ENCODE results near the gene TIGD4. TPM values are rescaled to one million over a fixed set of nuclear protein-coding genes. Genes with fewer than 3 reads are reported as not detected.

TIGD4 gene
- total and polyA plus RNA-seq, 2 donors from 2014 or later: 0.75 to 1.1 TPM

DNA sequence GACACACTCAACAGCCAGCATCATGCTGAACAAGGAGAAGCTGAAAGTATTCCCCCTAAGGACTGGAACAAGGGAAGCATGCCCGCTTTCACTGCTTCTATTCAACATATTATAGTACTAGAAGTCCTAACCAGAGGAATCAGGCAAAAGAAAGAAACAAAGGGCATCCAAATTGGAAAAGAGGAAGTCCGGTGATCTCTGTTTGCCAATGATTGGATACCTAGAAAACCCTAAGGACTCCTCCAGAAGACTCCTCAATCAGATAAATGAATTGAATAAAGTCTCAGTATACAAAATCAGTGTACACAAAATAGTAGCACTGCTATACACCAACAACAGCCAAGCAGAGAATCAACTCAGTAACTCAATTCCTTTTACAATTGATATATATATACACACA lies 45.0 kb upstream of the TIGD4 start:
- FAIRE-seq (no peak), DNase-seq (no peak)
- Histone ChIP-seq H3K27ac (ENCODE audit: low read depth in 2 of 2, low read length in 2 of 2) (no peak overlapping the region), H3K4me1 (ENCODE audit: control insufficient read depth in 2 of 3, insufficient read depth in 2 of 3, low read depth in 1 of 3, low read length in 3 of 3) (no peaks in the 10 kb centered on the region), H3K36me3 (ENCODE audit: control insufficient read depth in 2 of 3, insufficient read depth in 3 of 3, low read length in 3 of 3) (no peaks in the 10 kb centered on the region), H3K4me3 (ENCODE audit: low read length in 3 of 3) (no peak overlapping the region), H3K9ac (ENCODE audit: low read length in 3 of 3) (no peak overlapping the region), H3K9me3 (ENCODE audit: control insufficient read depth in 2 of 3, insufficient read depth in 1 of 3, low read length in 3 of 3) (no peaks in the 10 kb centered on the region), H3K27me3 (ENCODE audit: control insufficient read depth, insufficient read depth, low read length) (no peaks in the 10 kb centered on the region)
- TF ChIP-seq, protein P1, sequence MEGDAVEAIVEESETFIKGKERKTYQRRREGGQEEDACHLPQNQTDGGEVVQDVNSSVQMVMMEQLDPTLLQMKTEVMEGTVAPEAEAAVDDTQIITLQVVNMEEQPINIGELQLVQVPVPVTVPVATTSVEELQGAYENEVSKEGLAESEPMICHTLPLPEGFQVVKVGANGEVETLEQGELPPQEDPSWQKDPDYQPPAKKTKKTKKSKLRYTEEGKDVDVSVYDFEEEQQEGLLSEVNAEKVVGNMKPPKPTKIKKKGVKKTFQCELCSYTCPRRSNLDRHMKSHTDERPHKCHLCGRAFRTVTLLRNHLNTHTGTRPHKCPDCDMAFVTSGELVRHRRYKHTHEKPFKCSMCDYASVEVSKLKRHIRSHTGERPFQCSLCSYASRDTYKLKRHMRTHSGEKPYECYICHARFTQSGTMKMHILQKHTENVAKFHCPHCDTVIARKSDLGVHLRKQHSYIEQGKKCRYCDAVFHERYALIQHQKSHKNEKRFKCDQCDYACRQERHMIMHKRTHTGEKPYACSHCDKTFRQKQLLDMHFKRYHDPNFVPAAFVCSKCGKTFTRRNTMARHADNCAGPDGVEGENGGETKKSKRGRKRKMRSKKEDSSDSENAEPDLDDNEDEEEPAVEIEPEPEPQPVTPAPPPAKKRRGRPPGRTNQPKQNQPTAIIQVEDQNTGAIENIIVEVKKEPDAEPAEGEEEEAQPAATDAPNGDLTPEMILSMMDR (IDR thresholded peaks at IDR 0.05; ENCODE audit: borderline replicate concordance, extremely low read depth, insufficient read depth): no peak
- intact Hi-C loops (cut with DNase I): no loop called here

- Histone ChIP-seq H3K9me3 (ENCODE audit: control insufficient read depth in 2 of 3, insufficient read depth in 1 of 3, low read length in 3 of 3) (peaks cover 0 to 1% (median 0%) of the 10 kb centered on the region in 3 donors), H3K27me3 (ENCODE audit: control insufficient read depth, insufficient read depth, low read length) (no peaks in the 10 kb centered on the region), H3K4me3 (ENCODE audit: low read length in 3 of 3) (no peak overlapping the region), H3K4me1 (ENCODE audit: control insufficient read depth in 2 of 3, insufficient read depth in 2 of 3, low read depth in 1 of 3, low read length in 3 of 3) (no peaks in the 10 kb centered on the region), H3K9ac (ENCODE audit: low read length in 3 of 3) (no peak overlapping the region), H3K36me3 (ENCODE audit: control insufficient read depth in 2 of 3, insufficient read depth in 3 of 3, low read length in 3 of 3) (no peaks in the 10 kb centered on the region), H3K27ac (ENCODE audit: low read depth in 2 of 2, low read length in 2 of 2) (no peak overlapping the region)
- intact Hi-C loops (cut with DNase I): no loop called here
- FAIRE-seq: no peak
- TF ChIP-seq, protein P1 (IDR thresholded peaks at IDR 0.05; ENCODE audit: borderline replicate concordance, extremely low read depth, insufficient read depth): no peak
- DNase-seq: no peak
Measured at GRCh38 chr4:152822323-152822722, 42.8 kb upstream of the TIGD4 start.

- DNase-seq: no peak
- H3K9me3 ChIP-seq (ENCODE audit: control insufficient read depth in 2 of 3, insufficient read depth in 1 of 3, low read length in 3 of 3): peaks cover 0 to 7% (median 0%) of the 10 kb centered on the region in 3 donors
- FAIRE-seq: no peak
- no peak overlapping the region for H3K4me3 ChIP-seq (ENCODE audit: low read length in 3 of 3)
- H3K36me3 ChIP-seq (ENCODE audit: control insufficient read depth in 2 of 3, insufficient read depth in 3 of 3, low read length in 3 of 3): no peaks in the 10 kb centered on the region
- H3K9ac ChIP-seq (ENCODE audit: low read length in 3 of 3): no peak overlapping the region
- intact Hi-C loops (cut with DNase I): no loop called here
- no peaks in the 10 kb centered on the region for H3K4me1 ChIP-seq (ENCODE audit: control insufficient read depth in 2 of 3, insufficient read depth in 2 of 3, low read depth in 1 of 3, low read length in 3 of 3)
- H3K27me3 ChIP-seq (ENCODE audit: control insufficient read depth, insufficient read depth, low read length): no peaks in the 10 kb centered on the region
- TF ChIP-seq, protein P1 (IDR thresholded peaks at IDR 0.05; ENCODE audit: borderline replicate concordance, extremely low read depth, insufficient read depth): no peak
- H3K27ac ChIP-seq (ENCODE audit: low read depth in 2 of 2, low read length in 2 of 2): no peak overlapping the region
Measured at GRCh38 chr4:152820073-152820472, 40.5 kb upstream of the TIGD4 start.

DNA sequence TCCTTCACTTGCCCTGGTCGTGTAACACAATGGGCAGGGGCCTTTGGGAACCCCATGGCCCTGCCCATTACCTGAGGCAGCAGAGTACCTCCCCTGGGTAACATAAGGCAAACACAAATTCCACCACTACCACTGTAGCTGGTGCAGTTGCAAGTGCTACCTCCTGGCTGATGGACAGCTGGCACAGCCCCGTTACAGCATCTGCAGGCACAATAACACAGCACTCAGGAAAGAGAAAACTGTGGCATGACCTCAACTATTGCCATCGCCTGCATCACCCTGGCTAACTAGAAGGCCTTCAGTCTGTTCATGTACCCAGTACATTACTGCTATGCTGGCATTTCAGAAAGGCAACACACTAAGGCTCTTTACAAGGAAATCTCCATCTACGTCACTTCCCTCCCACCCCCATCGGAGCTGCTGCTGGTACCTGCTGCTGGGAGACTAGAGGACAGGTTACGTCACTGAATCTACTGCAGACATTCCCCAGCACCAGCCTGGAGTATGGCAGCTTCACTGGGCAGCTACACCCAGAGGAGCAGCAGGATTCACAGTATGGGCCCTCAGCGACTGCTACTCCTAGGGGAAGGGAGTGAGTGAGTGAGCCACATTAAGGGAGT lies 39.6 kb upstream of the TIGD4 start:
- no peak overlapping the region for H3K4me3 ChIP-seq (ENCODE audit: low read length in 3 of 3)
- H3K9me3 ChIP-seq (ENCODE audit: control insufficient read depth in 2 of 3, insufficient read depth in 1 of 3, low read length in 3 of 3): peaks cover 0 to 10% (median 0%) of the 10 kb centered on the region in 3 donors
- H3K36me3 ChIP-seq (ENCODE audit: control insufficient read depth in 2 of 3, insufficient read depth in 3 of 3, low read length in 3 of 3): peaks cover 0 to 2% (median 0%) of the 10 kb centered on the region in 3 donors
- TF ChIP-seq, protein P1 (IDR thresholded peaks at IDR 0.05; ENCODE audit: borderline replicate concordance, extremely low read depth, insufficient read depth): no peak
- no peak overlapping the region for H3K9ac ChIP-seq (ENCODE audit: low read length in 3 of 3)
- intact Hi-C loops (cut with DNase I): no loop called here
- no peak overlapping the region for H3K27ac ChIP-seq (ENCODE audit: low read depth in 2 of 2, low read length in 2 of 2)
- H3K4me1 ChIP-seq (ENCODE audit: control insufficient read depth in 2 of 3, insufficient read depth in 2 of 3, low read depth in 1 of 3, low read length in 3 of 3): no peaks in the 10 kb centered on the region
- no peak for FAIRE-seq
- DNase-seq: peak in 1 of 5 donors; percentile 26
- no peaks in the 10 kb centered on the region for H3K27me3 ChIP-seq (ENCODE audit: control insufficient read depth, insufficient read depth, low read length)
